Measurements from ENCODE around the gene GEN1.

- TF ChIP-seq CTCF (IDR thresholded peaks at IDR 0.05) (no peak), EZH2 (IDR thresholded peaks at IDR 0.05; ENCODE audit: borderline replicate concordance, insufficient read depth, low read depth, low read length, poor library complexity, severe bottlenecking) (no peak)
These were observed 961 bp downstream of the GEN1 start for GRCh38 chr2:17754773-17755425.

All from B cell (primary cell).